GM19239 (cell line): ENCODE results near the gene SPART.
A peak's percentile ranks its signal among the peaks of the same experiment; 100 is the strongest.
"Not testable (repeated sequence)": the region's sequence is repeated elsewhere in the genome, so short reads cannot be mapped to it uniquely, and the experiment has no call there.

Experiments used
- DNase-seq: peaks from one replicate; pipeline ENCODE4 v3.0.0; 2011; ENCODE audit warnings: low spot score; ENCODE audit not compliant: insufficient read length
- FAIRE-seq: peaks from 2 replicates; lab custom pipeline; 2011; peaks lifted over from hg19 to GRCh38; lab: Jason Lieb, UNC

The SPART gene

GRCh38 chr13:36354842-36355623, 8.8 kb upstream of the SPART start:
- FAIRE-seq: no peak
- DNase-seq: no peak

- DNase-seq: no peak
- no peak for FAIRE-seq
Measured at GRCh38 chr13:36353001-36353400, 6.8 kb upstream of the SPART start.

GRCh38 chr13:36352350-36352749, 6.2 kb upstream of the SPART start:
- FAIRE-seq (no peak), DNase-seq (no peak)

GRCh38 chr13:36347531-36348210, 1.5 kb upstream of the SPART start:
- FAIRE-seq: no peak

GRCh38 chr13:36345438-36346221, 564 bp downstream of the SPART start:
- peak; percentile 76 for FAIRE-seq

More at GRCh38 chr13:36347531-36348210, 1.5 kb upstream of the SPART start:
- no peak for DNase-seq

GRCh38 chr13:36344886-36345437, 1.2 kb downstream of the SPART start:
- FAIRE-seq (no peak), DNase-seq (no peak)

More at GRCh38 chr13:36345438-36346221, 564 bp downstream of the SPART start:
- DNase-seq: no peak

- no peak for DNase-seq
- no peak for FAIRE-seq
Measured at GRCh38 chr13:36344173-36344572, 2.0 kb downstream of the SPART start.

- DNase-seq (no peak), FAIRE-seq (no peak)
Measured at GRCh38 chr13:36343766-36344165, 2.4 kb downstream of the SPART start.

- no peak for FAIRE-seq
- DNase-seq: no peak
Measured at GRCh38 chr13:36342715-36343114, 3.5 kb downstream of the SPART start.

- no peak for FAIRE-seq
Measured at GRCh38 chr13:36341718-36342117, 4.5 kb downstream of the SPART start.

GRCh38 chr13:36339600-36340155, 6.5 kb downstream of the SPART start:
- no peak for FAIRE-seq

More at GRCh38 chr13:36341718-36342117, 4.5 kb downstream of the SPART start:
- no peak for DNase-seq

GRCh38 chr13:36337938-36338641, 8.1 kb downstream of the SPART start:
- DNase-seq (no peak), FAIRE-seq (no peak)

More at GRCh38 chr13:36339600-36340155, 6.5 kb downstream of the SPART start:
- DNase-seq: no peak

- FAIRE-seq (no peak), DNase-seq (no peak)
Measured at GRCh38 chr13:36332986-36333385, 13.2 kb downstream of the SPART start.

GRCh38 chr13:36332255-36332654, 13.9 kb downstream of the SPART start:
- FAIRE-seq: not testable (repeated sequence)

GRCh38 chr13:36331280-36331679, 14.9 kb downstream of the SPART start:
- no peak for FAIRE-seq
- DNase-seq: no peak

More at GRCh38 chr13:36332255-36332654, 13.9 kb downstream of the SPART start:
- DNase-seq: not testable (repeated sequence)

- no peak for DNase-seq
- FAIRE-seq: no peak
Measured at GRCh38 chr13:36329361-36329760, 16.8 kb downstream of the SPART start.

- DNase-seq: no peak
- FAIRE-seq: no peak
Measured at GRCh38 chr13:36328821-36329220, 17.4 kb downstream of the SPART start.

- DNase-seq (no peak), FAIRE-seq (no peak)
Measured at GRCh38 chr13:36325912-36326311, 20.3 kb downstream of the SPART start.

- not testable (repeated sequence) for DNase-seq, FAIRE-seq
Measured at GRCh38 chr13:36324881-36325280, 21.3 kb downstream of the SPART start.
